ENCODE measurements around the gene BAG5.

BAG5 gene

GRCh38 chr14:103600503-103600902 lies 38.0 kb upstream of the BAG5 start:
- H3K4me3 ChIP-seq (ENCODE audit: low read length), result no peak overlapping the region
- no peak for TF ChIP-seq CTCF (conservative IDR thresholded peaks at IDR 0.05; ENCODE audit: low read length)
- DNase-seq (ENCODE audit: low read depth), result no peak

GRCh38 chr14:103597623-103598377 lies 35.3 kb upstream of the BAG5 start:
- DNase-seq (ENCODE audit: low read depth), result peak; percentile 84
- H3K4me3 ChIP-seq (ENCODE audit: low read length), result no peak overlapping the region
- TF ChIP-seq CTCF (conservative IDR thresholded peaks at IDR 0.05; ENCODE audit: low read length), result no peak

GRCh38 chr14:103594265-103594664 lies 31.8 kb upstream of the BAG5 start:
- peak; percentile 63 for DNase-seq (ENCODE audit: low read depth)
- H3K4me3 ChIP-seq (ENCODE audit: low read length), result no peak overlapping the region
- no peak for TF ChIP-seq CTCF (conservative IDR thresholded peaks at IDR 0.05; ENCODE audit: low read length)

- DNase-seq (ENCODE audit: low read depth), result no peak
- no peak for TF ChIP-seq CTCF (conservative IDR thresholded peaks at IDR 0.05; ENCODE audit: low read length)
- H3K4me3 ChIP-seq (ENCODE audit: low read length), result no peak overlapping the region
Observed at GRCh38 chr14:103593577-103593976, 31.1 kb upstream of the BAG5 start.

- no peak overlapping the region for H3K4me3 ChIP-seq (ENCODE audit: low read length)
- TF ChIP-seq CTCF (conservative IDR thresholded peaks at IDR 0.05; ENCODE audit: low read length), result no peak
- DNase-seq (ENCODE audit: low read depth), result no peak
Observed at GRCh38 chr14:103584326-103584915, 22.0 kb upstream of the BAG5 start.

- TF ChIP-seq CTCF (conservative IDR thresholded peaks at IDR 0.05; ENCODE audit: low read length), result no peak
- DNase-seq (ENCODE audit: low read depth), result no peak
Observed at GRCh38 chr14:103581954-103582703, 19.7 kb upstream of the BAG5 start.

More at GRCh38 chr14:103581954-103582703, 19.7 kb upstream of the BAG5 start:
- no peak overlapping the region for H3K4me3 ChIP-seq (ENCODE audit: low read length)

All from AG10803 (cell line).